PFSK-1 (cell line): ENCODE measurements around the gene KDM3B.

Source experiments
- FOXP2 ChIP-seq: optimal IDR thresholded peaks from 2 replicates; pipeline ENCODE3; 2011; ENCODE audit warnings: borderline replicate concordance, control low read depth, inconsistent platforms; ENCODE audit not compliant: insufficient read depth; ENCODE audit errors: extremely low read length, extremely low read depth
- POLR2AphosphoS5 ChIP-seq: IDR thresholded peaks from 2 replicates; pipeline ENCODE4 v1.6.1; 2012; ENCODE audit warnings: low read depth, mild to moderate bottlenecking, control low read depth, low read length, moderate library complexity
- REST ChIP-seq, 2 experiments: IDR thresholded peaks; 2 replicates each; pipeline versions ENCODE4 v1.6.1 to v1.8.0; 2011 to 2012; ENCODE audit warnings: low read depth in 2 of 2, low read length in 2 of 2, control low read depth in 1 of 2, inconsistent platforms in 1 of 2, mild to moderate bottlenecking in 1 of 2, moderate library complexity in 1 of 2; ENCODE audit not compliant: insufficient read depth in 1 of 2
- SIN3A ChIP-seq: IDR thresholded peaks from 2 replicates; pipeline ENCODE4 v1.6.1; 2012; ENCODE audit warnings: mild to moderate bottlenecking, low read length, moderate library complexity, borderline replicate concordance; ENCODE audit not compliant: insufficient read depth
- TAF1 ChIP-seq: IDR thresholded peaks from 2 replicates; pipeline ENCODE4 v1.6.1; 2012; ENCODE audit warnings: low read length, control low read depth, borderline replicate concordance; ENCODE audit not compliant: insufficient read depth

The KDM3B gene

DNA sequence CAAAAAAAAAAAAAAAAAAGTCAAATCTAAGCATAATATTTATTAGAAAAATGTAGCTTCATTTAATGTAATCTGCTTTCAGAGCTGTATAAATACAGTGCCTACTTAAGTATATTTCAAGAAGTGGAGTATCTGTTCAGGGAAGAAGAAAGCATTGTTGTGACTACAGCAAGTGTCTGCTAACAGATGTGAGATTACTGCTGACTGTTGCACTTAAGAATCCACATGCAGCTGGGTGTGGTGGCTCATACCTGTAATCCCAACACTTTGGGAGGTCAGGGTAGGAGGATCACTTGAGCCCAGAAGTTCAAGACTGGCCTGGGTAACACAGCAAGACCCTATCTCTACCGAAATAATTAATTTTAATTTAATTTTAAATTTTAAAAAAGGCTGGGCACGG lies 19.0 kb downstream of the KDM3B start:
- TF ChIP-seq POLR2AphosphoS5 = no peak
- TF ChIP-seq TAF1 = no peak
- no peak for TF ChIP-seq REST (IDR thresholded peaks at IDR 0.05; ENCODE audit: insufficient read depth in 1 of 2, low read depth in 2 of 2, low read length in 2 of 2)
- no peak for TF ChIP-seq FOXP2
- TF ChIP-seq SIN3A = no peak

GRCh38 chr5:138372225-138372624 lies 19.7 kb downstream of the KDM3B start:
- TF ChIP-seq SIN3A = no peak
- no peak for TF ChIP-seq REST (IDR thresholded peaks at IDR 0.05; ENCODE audit: insufficient read depth in 1 of 2, low read depth in 2 of 2, low read length in 2 of 2)
- no peak for TF ChIP-seq TAF1
- no peak for TF ChIP-seq FOXP2
- TF ChIP-seq POLR2AphosphoS5 = no peak

DNA sequence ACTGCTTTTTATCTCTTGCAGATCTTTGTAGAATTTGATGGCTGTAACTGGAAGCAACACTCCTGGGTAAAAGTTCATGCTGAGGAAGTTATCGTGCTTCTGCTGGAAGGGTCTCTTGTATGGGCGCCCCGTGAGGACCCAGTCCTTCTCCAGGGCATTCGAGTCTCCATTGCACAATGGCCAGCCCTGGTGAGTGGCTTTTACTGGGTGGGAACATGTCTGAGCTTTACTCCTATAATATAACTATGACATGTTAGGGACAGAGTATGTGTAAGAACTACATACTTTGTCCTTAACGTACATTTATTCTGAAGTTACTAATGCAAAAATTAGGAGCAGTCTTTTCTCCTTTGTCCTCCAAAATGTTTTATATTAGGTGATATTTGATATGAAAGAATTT lies 20.2 kb downstream of the KDM3B start:
- TF ChIP-seq REST (IDR thresholded peaks at IDR 0.05; ENCODE audit: insufficient read depth in 1 of 2, low read depth in 2 of 2, low read length in 2 of 2) (no peak), POLR2AphosphoS5 (no peak), SIN3A (no peak), FOXP2 (no peak), TAF1 (no peak)

DNA sequence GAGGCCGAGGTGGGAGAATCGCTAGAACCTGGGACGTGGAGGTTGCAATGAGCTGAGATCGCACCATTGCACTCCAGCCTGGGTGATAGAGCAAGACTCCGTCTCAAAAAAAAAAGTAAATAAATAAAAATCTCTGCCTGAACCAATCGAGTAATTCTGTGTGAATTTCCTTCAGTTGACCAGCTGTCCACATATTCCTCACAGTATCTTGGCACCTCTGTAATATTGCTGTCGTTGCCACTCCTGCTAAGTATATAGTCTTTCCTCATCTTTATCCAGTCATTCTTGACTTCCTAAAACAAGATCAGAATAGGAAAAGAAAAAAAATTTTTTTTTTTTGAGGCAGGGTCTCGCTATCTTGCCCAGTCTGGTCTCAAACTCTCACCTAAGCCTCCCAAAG lies 29.9 kb downstream of the KDM3B start:
- TF ChIP-seq POLR2AphosphoS5 (no peak), TAF1 (no peak), REST (IDR thresholded peaks at IDR 0.05; ENCODE audit: insufficient read depth in 1 of 2, low read depth in 2 of 2, low read length in 2 of 2) (no peak), FOXP2 (no peak), SIN3A (no peak)

DNA sequence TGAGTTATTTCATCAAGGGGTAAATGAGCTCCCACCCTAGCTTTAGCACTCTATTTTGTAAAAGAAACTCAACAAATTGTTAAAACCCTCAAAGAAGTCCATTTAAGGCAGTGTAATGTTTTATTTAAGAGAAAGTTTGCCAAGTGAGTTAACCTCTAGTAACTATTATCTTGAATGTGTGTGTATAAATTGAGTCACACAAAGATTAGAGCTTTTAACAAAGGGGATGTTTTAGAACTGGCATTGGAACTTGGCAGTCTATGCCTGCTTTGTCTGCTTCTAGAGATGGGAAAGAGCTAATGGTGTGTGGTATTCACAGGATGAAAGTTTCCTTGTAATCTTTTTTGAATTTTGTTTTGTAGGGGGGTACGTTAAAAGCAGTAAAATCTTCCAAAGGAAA lies 33.2 kb downstream of the KDM3B start:
- TF ChIP-seq FOXP2 (no peak), SIN3A (no peak), POLR2AphosphoS5 (no peak), TAF1 (no peak), REST (IDR thresholded peaks at IDR 0.05; ENCODE audit: insufficient read depth in 1 of 2, low read depth in 2 of 2, low read length in 2 of 2) (no peak)
